Spleen (tissue), 7 donors: ENCODE data around the gene FOXJ1.

Experiments used
- CTCF ChIP-seq, 11 experiments: fragments of 200-600 bp in 7 of 11; fragments of 450-650 bp in 4 of 11; sonication (generic) in 4 of 11; IDR thresholded peaks in 8 of 11; conservative IDR thresholded peaks in 3 of 11; 1 replicate in 7 of 11; 2 replicates in 4 of 11; pipeline versions ENCODE4 v1.4.0 to v1.8.0; 2016 to 2021; ENCODE audit warnings: antibody characterized with exemption in 11 of 11, inconsistent platforms in 4 of 11, mild to moderate bottlenecking in 1 of 11
- POLR2A ChIP-seq, 3 donors: fragments of 450-650 bp; IDR thresholded peaks; one replicate each; pipeline ENCODE4 v1.5.1; 2017; ENCODE audit warnings: antibody characterized with exemption in 3 of 3, mild to moderate bottlenecking in 1 of 3
- POLR2AphosphoS5 ChIP-seq, 3 donors: sonication (generic); formaldehyde crosslinking; IDR thresholded peaks; one replicate each; pipeline ENCODE4 v1.5.1; 2017; ENCODE audit warnings: antibody characterized with exemption in 3 of 3
- donor health status: DM: no; HTN: no; CAD: no; lungs with moderate emphysema.
- donor health status: DM: no; HTN: no; CAD: no.
- donor health status: DM: no; HTN: no; CAD: no.

- TF ChIP-seq POLR2A (IDR thresholded peaks at IDR 0.05) = no peak
- TF ChIP-seq CTCF (IDR thresholded peaks at IDR 0.05 in 8 of 11, conservative IDR thresholded peaks at IDR 0.05 in 3 of 11) = peak in 8 of 11 experiments; percentile 12 to 49 (median 32)
- TF ChIP-seq POLR2AphosphoS5 (IDR thresholded peaks at IDR 0.05) = peak in 1 of 3 donors; percentile 46
Measured at GRCh38 chr17:76179496-76180467, 38.7 kb upstream of the FOXJ1 start.
